Tibial nerve (tissue), 3 donors: ENCODE results near the gene SMIM11.
"Not testable (repeated sequence)": the region's sequence is repeated elsewhere in the genome, so short reads cannot be mapped to it uniquely, and the experiment has no call there.

ENCODE experiments used
- CTCF ChIP-seq, 5 experiments: fragments of 200-600 bp in 3 of 5; fragments of 450-650 bp in 2 of 5; sonication (generic) in 3 of 5; IDR thresholded peaks; one replicate each; pipeline ENCODE4 v1.5.1; 2016 to 2019; ENCODE audit warnings: antibody characterized with exemption in 5 of 5, mild to moderate bottlenecking in 3 of 5, moderate library complexity in 2 of 5
- POLR2A ChIP-seq, 2 donors: fragments of 450-650 bp; IDR thresholded peaks; one replicate each; pipeline ENCODE4 v1.6.1; 2017; ENCODE audit warnings: antibody characterized with exemption in 2 of 2, mild to moderate bottlenecking in 2 of 2, moderate library complexity in 2 of 2

GRCh38 chr21:34406676-34407075 is 31.4 kb downstream of the SMIM11 start:
- TF ChIP-seq CTCF, POLR2A (IDR thresholded peaks at IDR 0.05): not testable (repeated sequence)
